ENCODE data around the gene COA8. TPM values are rescaled to one million over a fixed set of nuclear protein-coding genes. Genes with fewer than 3 reads are reported as not detected.

COA8 gene
- total RNA-seq, 1 experiment from 2014 or later: 37.2 TPM

DNA sequence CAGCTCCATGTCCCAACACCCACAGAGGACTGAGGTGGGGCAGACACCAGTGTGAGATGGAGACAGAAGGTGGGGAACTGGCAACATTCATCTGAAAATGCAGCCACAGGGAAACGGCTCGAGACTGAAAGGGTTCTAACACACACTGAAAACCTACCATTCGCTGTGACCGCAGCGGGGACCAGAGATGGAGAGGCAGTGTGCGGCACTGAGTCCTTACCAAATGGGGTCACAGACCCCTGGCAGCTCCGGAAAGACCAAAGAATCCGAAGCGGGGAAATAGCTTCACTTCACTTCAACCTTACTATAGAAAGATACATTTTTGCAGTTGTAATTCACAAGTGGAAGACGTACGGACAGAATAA is 9.9 kb upstream of the COA8 start:
- TF ChIP-seq, protein P1, sequence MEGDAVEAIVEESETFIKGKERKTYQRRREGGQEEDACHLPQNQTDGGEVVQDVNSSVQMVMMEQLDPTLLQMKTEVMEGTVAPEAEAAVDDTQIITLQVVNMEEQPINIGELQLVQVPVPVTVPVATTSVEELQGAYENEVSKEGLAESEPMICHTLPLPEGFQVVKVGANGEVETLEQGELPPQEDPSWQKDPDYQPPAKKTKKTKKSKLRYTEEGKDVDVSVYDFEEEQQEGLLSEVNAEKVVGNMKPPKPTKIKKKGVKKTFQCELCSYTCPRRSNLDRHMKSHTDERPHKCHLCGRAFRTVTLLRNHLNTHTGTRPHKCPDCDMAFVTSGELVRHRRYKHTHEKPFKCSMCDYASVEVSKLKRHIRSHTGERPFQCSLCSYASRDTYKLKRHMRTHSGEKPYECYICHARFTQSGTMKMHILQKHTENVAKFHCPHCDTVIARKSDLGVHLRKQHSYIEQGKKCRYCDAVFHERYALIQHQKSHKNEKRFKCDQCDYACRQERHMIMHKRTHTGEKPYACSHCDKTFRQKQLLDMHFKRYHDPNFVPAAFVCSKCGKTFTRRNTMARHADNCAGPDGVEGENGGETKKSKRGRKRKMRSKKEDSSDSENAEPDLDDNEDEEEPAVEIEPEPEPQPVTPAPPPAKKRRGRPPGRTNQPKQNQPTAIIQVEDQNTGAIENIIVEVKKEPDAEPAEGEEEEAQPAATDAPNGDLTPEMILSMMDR (IDR thresholded peaks at IDR 0.05; ENCODE audit: unreplicated experiment): no peak
- H3K36me3 Mint-ChIP-seq (ENCODE audit: insufficient read depth, unreplicated experiment): peaks cover 9% of the 10 kb centered on the region
- DNase-seq: no peak
- H3K4me1 Mint-ChIP-seq (ENCODE audit: low read depth, unreplicated experiment): peaks cover 5% of the 10 kb centered on the region
- H3K4me3 Mint-ChIP-seq (ENCODE audit: low read depth, unreplicated experiment): no peak overlapping the region
- no peaks in the 10 kb centered on the region for H3K9me3 Mint-ChIP-seq (ENCODE audit: low read depth, unreplicated experiment)
- CTCF ChIA-PET: interaction anchor here (1.2 kb wide), 1 partner anchor 9 kb away, joined by 5 read pairs; the partner anchor contains the start of genes BAG5 and COA8
- H3K27ac Mint-ChIP-seq (ENCODE audit: unreplicated experiment): no peak overlapping the region
- BruUV-seq (replicated peaks): no TSS peak
- intact Hi-C loops (cut with micrococcal nuclease; ENCODE audit: unreplicated experiment): no loop called here
- no peaks in the 10 kb centered on the region for H3K27me3 Mint-ChIP-seq (ENCODE audit: unreplicated experiment)

DNA sequence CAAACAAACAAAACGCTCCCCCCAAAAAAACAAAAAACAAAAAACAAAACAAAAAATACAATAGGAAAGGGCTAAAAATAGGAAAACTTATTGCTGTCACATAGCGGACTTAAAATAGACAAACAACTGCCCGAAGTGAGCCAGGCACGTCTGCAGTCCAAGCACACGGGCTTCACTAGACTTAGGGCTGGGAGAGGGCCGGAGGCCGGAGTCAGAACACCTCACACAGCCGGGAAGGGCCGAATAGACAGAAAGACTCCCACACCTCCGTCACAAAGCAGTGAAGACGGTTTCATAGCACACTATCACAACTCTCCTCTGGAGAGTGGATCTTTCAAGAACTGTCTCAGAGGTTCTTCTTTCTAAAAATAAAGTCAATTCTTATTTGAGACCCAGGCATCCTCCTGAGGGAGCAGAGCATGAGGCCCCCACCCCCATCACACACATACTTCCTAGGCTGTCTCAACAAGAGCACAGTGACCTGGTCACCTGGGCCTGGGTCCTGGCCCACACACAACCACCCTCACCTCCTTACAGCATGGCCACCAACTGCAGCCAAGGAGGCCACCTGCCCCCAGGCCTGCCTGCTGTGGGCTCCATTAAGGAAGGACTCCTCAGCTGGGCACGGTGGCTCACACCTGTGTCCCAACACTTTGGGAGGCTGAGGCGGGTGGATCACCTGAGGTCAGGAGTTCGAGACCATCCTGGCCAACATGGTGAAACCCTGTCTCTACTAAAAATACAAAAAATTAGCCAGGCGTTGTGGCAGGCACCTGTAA is 7.0 kb upstream of the COA8 start:
- no peaks in the 10 kb centered on the region for H3K9me3 Mint-ChIP-seq (ENCODE audit: low read depth, unreplicated experiment)
- CTCF ChIA-PET: no interaction called here
- DNase-seq: no peak
- TF ChIP-seq, protein P1 (IDR thresholded peaks at IDR 0.05; ENCODE audit: unreplicated experiment): no peak
- peaks cover 29% of the 10 kb centered on the region for H3K36me3 Mint-ChIP-seq (ENCODE audit: insufficient read depth, unreplicated experiment)
- intact Hi-C loops (cut with micrococcal nuclease; ENCODE audit: unreplicated experiment): no loop called here
- no peaks in the 10 kb centered on the region for H3K27me3 Mint-ChIP-seq (ENCODE audit: unreplicated experiment)
- peaks cover 11% of the 10 kb centered on the region for H3K4me1 Mint-ChIP-seq (ENCODE audit: low read depth, unreplicated experiment)
- no peak overlapping the region for H3K27ac Mint-ChIP-seq (ENCODE audit: unreplicated experiment)
- H3K4me3 Mint-ChIP-seq (ENCODE audit: low read depth, unreplicated experiment): no peak overlapping the region
- no TSS peak for BruUV-seq (replicated peaks)

DNA sequence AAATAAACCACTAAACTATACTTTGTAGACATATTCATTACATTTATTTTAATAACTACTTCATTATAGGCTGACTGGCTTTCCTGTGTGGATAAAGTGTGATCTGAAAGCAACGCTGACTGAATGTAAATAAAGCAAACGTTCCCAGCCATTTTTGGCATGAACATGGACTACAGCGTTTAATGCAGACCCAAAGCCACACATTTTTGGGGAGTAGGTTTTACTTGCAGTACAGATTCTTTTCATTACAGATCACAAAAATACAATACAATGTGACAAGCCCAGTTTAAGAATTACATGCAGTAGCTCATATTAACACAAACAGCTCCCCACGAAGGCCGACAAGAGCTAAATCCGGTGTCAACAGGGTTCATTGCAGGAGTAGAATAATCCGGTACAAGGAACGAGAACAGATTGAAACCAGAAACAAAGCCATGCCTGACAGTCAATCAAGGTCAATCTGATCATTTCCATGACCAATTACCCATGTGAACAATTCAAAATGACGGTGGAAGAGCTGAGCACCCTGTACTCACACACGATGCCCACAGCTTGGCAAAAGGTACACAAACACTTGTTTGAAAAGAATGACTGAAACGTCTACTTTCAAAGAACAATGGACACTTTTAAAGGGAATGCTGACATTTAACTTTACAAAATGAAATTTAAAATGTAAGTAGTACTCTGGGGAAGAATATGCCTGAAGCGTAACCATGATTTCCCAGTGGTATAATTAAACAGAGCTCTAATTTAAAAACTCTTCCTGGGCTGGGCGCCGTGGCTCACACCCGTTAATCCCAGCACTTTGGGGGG is 5.6 kb upstream of the COA8 start:
- H3K27ac Mint-ChIP-seq (ENCODE audit: unreplicated experiment): no peak overlapping the region
- no peak overlapping the region for H3K4me3 Mint-ChIP-seq (ENCODE audit: low read depth, unreplicated experiment)
- H3K9me3 Mint-ChIP-seq (ENCODE audit: low read depth, unreplicated experiment): no peaks in the 10 kb centered on the region
- intact Hi-C loops (cut with micrococcal nuclease; ENCODE audit: unreplicated experiment): no loop called here
- no peaks in the 10 kb centered on the region for H3K27me3 Mint-ChIP-seq (ENCODE audit: unreplicated experiment)
- CTCF ChIA-PET: interaction anchor here (1.6 kb wide), 1 partner anchor 8 kb away, joined by 3 read pairs; no protein-coding TSS in a partner anchor
- BruUV-seq (replicated peaks): no TSS peak
- TF ChIP-seq, protein P1 (IDR thresholded peaks at IDR 0.05; ENCODE audit: unreplicated experiment): no peak
- peaks cover 43% of the 10 kb centered on the region for H3K36me3 Mint-ChIP-seq (ENCODE audit: insufficient read depth, unreplicated experiment)
- DNase-seq: no peak
- H3K4me1 Mint-ChIP-seq (ENCODE audit: low read depth, unreplicated experiment): peaks cover 23% of the 10 kb centered on the region

DNA sequence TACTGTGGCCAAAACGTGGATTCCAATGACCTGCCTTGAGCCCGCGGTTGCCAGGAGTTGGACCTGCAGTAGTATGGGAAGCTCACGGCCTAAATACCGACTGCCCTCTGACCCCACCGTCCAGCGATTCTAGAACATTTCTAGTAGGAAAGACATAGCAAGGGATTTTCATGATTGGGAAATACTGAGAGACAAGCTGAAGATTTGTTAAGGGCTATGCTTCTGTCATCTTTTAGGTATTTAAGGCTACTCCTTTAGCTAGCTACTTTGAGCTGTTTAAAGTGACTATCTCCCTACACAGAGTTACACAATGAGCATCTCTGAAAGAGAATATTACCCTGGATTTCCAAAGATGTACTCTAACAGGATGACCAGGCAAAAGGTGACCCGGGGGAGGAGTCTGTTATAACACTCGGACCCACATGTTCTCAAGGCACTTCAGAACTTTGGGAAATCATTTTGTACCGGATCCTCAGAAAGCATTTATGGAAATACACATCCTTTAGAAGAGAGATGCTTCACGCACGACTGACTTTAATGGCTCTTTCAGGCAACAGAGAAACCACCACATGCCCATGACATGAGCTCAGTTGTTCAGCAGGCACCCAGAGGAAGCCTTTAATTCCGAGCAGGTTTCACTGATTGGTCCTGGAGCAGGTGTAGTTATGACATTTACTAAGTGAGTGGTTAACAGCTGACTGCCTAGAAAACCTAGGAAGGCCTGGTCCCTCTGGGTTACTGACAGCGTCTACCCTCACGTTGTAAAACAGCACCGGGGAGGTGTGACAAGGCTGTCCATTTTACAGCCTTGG is 4.5 kb upstream of the COA8 start:
- peaks cover 23% of the 10 kb centered on the region for H3K4me1 Mint-ChIP-seq (ENCODE audit: low read depth, unreplicated experiment)
- TF ChIP-seq, protein P1 (IDR thresholded peaks at IDR 0.05; ENCODE audit: unreplicated experiment): no peak
- DNase-seq: no peak

More for the DNA sequence above, 4.5 kb upstream of the COA8 start:
- no peak overlapping the region for H3K27ac Mint-ChIP-seq (ENCODE audit: unreplicated experiment)
- H3K27me3 Mint-ChIP-seq (ENCODE audit: unreplicated experiment): no peaks in the 10 kb centered on the region
- intact Hi-C loops (cut with micrococcal nuclease; ENCODE audit: unreplicated experiment): no loop called here
- no peak overlapping the region for H3K4me3 Mint-ChIP-seq (ENCODE audit: low read depth, unreplicated experiment)
- BruUV-seq (replicated peaks): no TSS peak
- peaks cover 52% of the 10 kb centered on the region for H3K36me3 Mint-ChIP-seq (ENCODE audit: insufficient read depth, unreplicated experiment)
- H3K9me3 Mint-ChIP-seq (ENCODE audit: low read depth, unreplicated experiment): no peaks in the 10 kb centered on the region
- CTCF ChIA-PET: interaction anchor here (0.7 to 1.6 kb wide), 2 partner anchors 9 to 182 kb away, joined by 3 read pairs; no protein-coding TSS in a partner anchor
